NB4 (cell line): ENCODE measurements around the gene ST13.

Experiments
- DNase-seq: peaks from one replicate; pipeline ENCODE4 v3.0.0; 2010; ENCODE audit warnings: low read depth
- H3K4me3 ChIP-seq: one replicate; pipeline ENCODE4 v1.5.1; 2011; ENCODE audit warnings: mild to moderate bottlenecking, low read depth, low read length, moderate library complexity
- MYC ChIP-seq: IDR thresholded peaks from 2 replicates; pipeline ENCODE4 v1.6.1; 2011; ENCODE audit warnings: low read depth, low read length
- POLR2A ChIP-seq: IDR thresholded peaks from 2 replicates; pipeline ENCODE4 v1.6.1; 2011; ENCODE audit warnings: mild to moderate bottlenecking; ENCODE audit not compliant: insufficient read length; ENCODE audit errors: extremely low read depth
- TF ChIP-seq, protein P1 (sequence below): IDR thresholded peaks from one replicate; pipeline ENCODE4 v1.5.1; 2012; ENCODE audit warnings: low read depth, low read length
- TF ChIP-seq, protein P2 (sequence below): IDR thresholded peaks from 2 replicates; pipeline ENCODE4 v1.6.1; 2011; ENCODE audit warnings: low read depth, low read length

Gene ST13

DNA sequence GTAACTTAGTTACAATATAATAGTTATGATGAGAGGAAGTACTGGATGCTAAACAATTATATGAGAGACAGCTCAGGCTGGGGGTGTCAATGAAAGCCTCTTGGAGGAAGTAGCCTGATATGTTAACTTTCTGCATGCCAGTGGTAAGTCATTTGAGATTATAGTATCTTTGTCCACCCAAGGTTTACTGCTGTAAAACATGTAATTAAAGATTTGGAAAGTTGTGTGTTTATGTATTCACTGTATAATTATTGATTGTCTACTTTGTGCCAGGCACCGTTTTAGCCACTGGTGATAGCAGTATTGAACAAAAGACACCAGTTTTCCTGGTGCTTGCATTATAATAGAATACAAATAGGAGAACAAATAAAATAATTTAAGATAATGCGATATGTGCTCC, 6.1 kb upstream of the ST13 start:
- H3K4me3 ChIP-seq: no peak overlapping the region
- DNase-seq: no peak
- TF ChIP-seq POLR2A (no peak), MYC (no peak)
- TF ChIP-seq, protein P1, sequence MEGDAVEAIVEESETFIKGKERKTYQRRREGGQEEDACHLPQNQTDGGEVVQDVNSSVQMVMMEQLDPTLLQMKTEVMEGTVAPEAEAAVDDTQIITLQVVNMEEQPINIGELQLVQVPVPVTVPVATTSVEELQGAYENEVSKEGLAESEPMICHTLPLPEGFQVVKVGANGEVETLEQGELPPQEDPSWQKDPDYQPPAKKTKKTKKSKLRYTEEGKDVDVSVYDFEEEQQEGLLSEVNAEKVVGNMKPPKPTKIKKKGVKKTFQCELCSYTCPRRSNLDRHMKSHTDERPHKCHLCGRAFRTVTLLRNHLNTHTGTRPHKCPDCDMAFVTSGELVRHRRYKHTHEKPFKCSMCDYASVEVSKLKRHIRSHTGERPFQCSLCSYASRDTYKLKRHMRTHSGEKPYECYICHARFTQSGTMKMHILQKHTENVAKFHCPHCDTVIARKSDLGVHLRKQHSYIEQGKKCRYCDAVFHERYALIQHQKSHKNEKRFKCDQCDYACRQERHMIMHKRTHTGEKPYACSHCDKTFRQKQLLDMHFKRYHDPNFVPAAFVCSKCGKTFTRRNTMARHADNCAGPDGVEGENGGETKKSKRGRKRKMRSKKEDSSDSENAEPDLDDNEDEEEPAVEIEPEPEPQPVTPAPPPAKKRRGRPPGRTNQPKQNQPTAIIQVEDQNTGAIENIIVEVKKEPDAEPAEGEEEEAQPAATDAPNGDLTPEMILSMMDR: no peak
- TF ChIP-seq, protein P2, sequence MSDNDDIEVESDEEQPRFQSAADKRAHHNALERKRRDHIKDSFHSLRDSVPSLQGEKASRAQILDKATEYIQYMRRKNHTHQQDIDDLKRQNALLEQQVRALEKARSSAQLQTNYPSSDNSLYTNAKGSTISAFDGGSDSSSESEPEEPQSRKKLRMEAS: no peak

DNA sequence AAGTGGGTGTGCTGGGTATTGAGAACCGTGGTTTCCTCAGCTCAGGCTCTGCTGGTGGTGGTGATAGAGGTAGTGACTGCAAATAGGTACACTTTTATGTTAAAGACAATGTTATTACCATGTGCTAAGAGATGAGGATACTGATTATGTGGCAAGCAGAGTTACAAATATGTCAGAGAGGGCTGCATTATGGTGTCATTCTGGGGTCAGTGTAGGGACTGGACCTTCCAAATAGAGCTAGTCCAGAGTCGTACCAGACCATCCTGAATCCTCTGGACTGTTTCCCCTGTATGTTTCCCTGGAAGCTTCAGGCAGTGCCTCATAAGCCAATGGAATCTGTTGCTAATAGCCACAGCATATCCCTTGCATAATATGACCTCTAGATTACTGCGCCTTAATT, 5.6 kb upstream of the ST13 start, which contains the start of gene DNAJB7:
Gene DNAJB7, minus strand, starts transcription at position 101 of the 400 bp plus-strand sequence. CDS start 119 bp downstream, outside the sequence.
- DNase-seq: no peak
- no peak within 1 kb of the TSS for H3K4me3 ChIP-seq
- TF ChIP-seq, protein P1: no peak
- TF ChIP-seq, protein P2: no peak
- TF ChIP-seq MYC (no peak), POLR2A (no peak)

DNA sequence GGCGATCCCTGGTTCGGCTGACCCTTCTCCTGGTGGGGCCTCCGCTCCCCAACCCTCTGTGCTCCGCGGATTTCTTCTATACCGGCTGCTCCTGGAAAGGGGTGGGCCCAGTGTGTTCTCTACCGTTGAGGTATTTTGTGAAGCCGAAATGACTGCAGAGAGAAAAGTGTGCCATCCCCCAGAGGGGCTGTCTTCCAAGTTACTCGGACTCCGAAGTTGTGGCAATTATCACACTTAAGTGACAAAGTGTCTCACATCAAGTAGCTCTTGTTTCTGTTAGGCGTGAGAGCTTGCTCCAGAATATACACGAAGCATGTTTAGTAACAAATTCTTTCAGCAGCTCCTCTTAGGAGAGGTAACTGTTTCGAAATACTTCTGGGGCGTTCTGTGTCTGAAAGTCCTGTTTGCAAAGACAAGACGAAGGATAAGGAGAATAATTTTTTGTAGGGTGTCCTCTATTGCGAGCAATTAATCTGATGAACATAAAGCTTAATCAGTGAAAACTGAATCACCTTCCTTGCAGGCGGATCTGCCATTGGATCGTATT, 943 bp upstream of the ST13 start:
- TF ChIP-seq, protein P2: no peak
- TF ChIP-seq MYC (no peak), POLR2A (no peak)
- TF ChIP-seq, protein P1: no peak
- no peak for DNase-seq
- peak overlapping the region; percentile 97 for H3K4me3 ChIP-seq

DNA sequence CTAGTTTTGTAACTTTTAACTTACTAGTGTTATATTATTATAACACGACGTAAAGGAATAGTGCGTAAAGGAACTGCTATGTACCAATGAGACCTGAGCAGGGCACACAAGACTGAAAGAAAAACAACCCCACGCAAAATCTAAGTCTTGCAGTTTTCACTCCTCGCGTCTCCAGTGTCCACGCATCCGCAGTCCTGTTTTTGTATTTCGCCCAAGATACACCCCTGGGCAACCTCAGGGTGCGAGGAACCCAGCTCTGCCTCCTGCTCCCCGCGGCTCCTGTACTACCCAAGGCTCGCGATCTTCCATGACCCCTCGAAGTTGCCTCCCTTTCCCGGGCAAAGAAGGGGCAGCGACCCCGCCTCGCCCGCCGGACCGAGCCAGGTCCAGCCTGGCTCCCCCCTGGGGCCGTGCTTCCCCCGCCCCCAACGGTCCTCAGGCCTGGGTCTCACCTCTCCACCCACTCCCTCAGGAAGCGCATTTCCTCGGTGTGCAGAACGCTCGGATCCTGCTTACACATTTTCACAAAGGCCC, 393 bp downstream of the ST13 start:
- H3K4me3 ChIP-seq: peak overlapping the region; percentile 79
- TF ChIP-seq MYC: no peak
- TF ChIP-seq, protein P2: no peak
- no peak for TF ChIP-seq POLR2A
- TF ChIP-seq, protein P1: no peak
- DNase-seq: peak; percentile 50

DNA sequence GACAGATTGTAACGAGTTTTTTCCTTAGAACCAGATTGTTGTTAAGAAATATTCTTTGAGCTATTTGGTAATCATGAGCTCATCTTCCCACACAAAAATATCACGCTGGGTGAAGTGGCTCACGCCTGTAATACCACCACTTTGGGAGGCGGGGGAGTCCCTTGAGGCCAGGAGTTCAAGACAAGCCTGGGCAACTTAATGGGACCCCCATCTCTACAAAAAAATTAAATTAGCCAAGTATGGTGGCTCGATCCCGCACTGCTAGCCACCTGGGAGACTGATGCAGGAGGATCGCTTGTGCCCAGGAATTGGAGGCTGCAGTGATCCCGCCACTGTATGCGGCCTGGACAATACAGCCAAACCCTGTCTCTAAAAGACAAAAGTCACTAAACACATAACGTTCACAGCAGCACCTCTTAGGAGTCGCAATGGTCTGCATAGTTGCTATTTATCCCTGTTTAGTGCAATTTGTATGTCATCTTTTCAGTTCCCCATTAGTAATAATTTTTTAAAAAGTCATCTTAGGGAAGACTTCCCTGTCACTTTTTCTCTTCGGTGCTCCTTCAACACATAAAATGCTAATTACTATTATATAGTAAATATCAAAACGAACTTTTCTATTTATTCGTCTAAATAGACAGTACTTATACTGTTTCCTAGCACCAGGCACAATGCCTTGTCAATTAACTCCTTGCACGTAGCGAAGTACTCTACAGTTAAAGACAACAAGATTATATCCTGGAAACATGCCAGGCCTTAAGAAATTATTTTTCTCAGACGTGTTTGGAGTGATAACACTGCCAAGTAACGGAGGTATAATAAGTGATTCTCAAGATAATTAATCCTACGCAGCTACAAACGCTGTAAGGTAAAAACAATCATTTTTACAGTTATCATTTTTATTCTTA, 1.1 kb downstream of the ST13 start:
- TF ChIP-seq, protein P2: no peak
- TF ChIP-seq, protein P1: no peak
- no peak for TF ChIP-seq POLR2A
- TF ChIP-seq MYC: no peak
- H3K4me3 ChIP-seq: peak overlapping the region; percentile 79
- peak; percentile 60 for DNase-seq
